Bronchus fibroblast of lung (primary cell): ENCODE results near the gene UCN. TPM values are rescaled to one million over a fixed set of nuclear protein-coding genes. Genes with fewer than 3 reads are reported as not detected.

ENCODE experiments used
- total RNA-seq: library from RNA; depleted of rRNA; stranded (reverse); fragments of >200 nt; gene quantifications from 2 replicates; pipeline ENCODE4 v1.2.3, GENCODE V29; 2015

The UCN gene, protein sequence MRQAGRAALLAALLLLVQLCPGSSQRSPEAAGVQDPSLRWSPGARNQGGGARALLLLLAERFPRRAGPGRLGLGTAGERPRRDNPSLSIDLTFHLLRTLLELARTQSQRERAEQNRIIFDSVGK
- total RNA-seq = 0.15 and 0.84 TPM in 2 replicates

DNA sequence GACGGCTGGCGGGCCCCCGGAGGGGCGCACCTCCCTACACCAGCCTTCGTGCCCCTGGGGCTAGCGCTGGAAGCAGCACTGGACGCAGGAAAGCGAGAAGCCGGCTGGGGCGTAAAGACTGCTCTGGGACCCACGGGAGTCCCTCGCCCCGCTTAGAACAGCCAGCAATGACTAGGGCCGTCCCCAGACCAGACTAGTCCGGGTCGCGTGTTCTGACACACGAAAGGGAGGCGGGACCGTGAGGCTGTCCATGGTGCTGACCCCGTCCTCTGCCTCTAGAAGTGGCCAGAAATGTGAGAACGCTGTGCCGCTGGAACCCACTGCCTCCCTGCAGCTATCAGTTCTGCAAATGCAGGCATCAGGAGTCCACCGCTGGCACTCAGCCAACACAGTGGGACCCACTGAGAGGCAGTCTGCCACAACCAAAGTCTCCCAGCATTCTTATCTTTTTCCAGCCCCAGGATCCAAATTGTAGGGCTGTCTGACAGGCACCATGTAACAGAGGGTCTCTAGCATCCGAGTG, at the start of gene UCN:
Gene UCN, minus strand, starts transcription at position 87 of the 523 bp plus-strand sequence. CDS start 550 bp downstream, outside the sequence.

DNA sequence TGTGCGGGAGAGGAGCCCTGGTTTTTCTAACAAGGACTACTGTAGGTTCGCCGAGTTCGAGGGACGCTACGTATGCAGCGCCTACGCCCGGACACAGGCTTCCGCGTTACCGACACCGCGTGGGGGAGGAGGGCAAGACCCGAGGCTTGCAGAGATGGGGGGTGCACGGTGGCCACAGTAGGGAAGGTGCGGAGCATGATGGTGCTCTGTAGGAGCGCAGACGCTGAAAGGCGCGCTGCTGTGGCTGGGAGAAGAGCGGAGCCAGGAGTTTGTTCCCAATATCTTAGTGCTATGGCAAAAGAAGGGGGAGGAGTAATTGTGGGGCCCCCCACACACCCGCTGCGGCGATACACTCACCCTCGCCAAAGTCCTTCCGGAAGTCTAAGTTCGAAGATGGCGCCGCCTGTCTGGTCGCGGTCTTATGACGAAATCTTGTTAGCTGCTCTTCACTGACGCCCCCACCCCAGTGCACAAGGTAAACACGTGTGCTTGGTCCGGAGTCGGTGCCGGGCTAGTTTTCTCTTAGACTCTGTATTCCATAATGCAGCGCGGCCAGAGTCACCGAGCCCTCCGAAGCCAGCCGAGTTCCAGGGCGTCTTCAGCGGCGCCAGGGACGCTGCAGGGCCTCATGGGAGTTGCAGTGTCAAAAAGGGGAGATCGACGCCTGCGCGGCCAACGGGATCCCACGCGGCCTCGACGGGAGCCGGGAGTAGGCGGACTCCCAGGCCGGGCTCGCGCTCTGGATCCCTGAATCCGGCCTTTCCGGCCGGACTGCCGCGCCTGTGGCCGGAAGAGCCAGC, 48.3 kb upstream of the UCN start, which contains the start of gene GTF3C2:
Gene GTF3C2, minus strand, starts transcription at position 383 of the 800 bp plus-strand sequence. CDS start 13,210 bp downstream, outside the sequence.

GRCh38 chr2:27322766-27323595, 14.7 kb upstream of the UCN start, which contains the start of gene MPV17:
Gene MPV17 (minus strand): TSS chr2:27323097. CDS start chr2:27322517, 580 bp downstream.

DNA sequence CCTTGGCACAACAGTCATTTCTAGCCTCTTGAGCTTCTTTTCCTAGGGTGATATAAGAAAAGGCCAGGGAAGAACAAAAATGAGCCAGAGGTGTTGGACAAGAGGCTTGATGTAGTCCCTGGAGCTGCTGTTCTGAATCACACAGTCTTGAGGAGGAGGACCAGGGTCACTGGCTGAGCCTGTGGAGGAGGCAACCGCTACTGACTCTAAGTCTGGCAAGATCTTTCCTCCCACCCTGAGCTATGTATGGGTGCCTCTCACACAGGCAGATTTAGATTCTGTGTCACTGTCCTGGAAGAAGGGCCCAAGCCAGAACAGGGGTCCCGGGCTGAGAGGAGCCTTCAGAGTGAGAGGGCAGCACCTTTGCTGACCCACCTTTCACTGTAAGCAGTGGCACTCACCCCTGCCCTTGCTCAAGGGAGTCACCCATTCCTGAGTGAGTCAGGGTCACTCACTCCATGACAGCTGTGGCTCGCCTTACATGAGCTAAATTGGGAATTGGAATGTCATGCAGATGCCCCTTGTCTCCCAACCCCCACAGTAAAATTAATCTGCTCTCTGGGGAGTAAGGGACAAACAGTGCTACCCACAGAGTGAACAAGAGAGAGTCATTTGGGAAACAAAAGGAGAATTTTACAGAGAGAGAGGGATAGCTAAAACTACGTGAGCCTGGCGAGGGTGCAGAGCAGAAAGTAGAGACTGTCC, 26.2 kb downstream of the UCN start, which contains the start of gene TRIM54:
Gene TRIM54, plus strand, starts transcription at position 575 of the 705 bp plus-strand sequence. CDS start 303 bp downstream, outside the sequence.

GRCh38 chr2:27275211-27276150, 32.8 kb downstream of the UCN start, which contains the start of gene DNAJC5G:
Gene DNAJC5G (plus strand): TSS chr2:27275433. CDS start chr2:27276729, 1,296 bp downstream.

DNA sequence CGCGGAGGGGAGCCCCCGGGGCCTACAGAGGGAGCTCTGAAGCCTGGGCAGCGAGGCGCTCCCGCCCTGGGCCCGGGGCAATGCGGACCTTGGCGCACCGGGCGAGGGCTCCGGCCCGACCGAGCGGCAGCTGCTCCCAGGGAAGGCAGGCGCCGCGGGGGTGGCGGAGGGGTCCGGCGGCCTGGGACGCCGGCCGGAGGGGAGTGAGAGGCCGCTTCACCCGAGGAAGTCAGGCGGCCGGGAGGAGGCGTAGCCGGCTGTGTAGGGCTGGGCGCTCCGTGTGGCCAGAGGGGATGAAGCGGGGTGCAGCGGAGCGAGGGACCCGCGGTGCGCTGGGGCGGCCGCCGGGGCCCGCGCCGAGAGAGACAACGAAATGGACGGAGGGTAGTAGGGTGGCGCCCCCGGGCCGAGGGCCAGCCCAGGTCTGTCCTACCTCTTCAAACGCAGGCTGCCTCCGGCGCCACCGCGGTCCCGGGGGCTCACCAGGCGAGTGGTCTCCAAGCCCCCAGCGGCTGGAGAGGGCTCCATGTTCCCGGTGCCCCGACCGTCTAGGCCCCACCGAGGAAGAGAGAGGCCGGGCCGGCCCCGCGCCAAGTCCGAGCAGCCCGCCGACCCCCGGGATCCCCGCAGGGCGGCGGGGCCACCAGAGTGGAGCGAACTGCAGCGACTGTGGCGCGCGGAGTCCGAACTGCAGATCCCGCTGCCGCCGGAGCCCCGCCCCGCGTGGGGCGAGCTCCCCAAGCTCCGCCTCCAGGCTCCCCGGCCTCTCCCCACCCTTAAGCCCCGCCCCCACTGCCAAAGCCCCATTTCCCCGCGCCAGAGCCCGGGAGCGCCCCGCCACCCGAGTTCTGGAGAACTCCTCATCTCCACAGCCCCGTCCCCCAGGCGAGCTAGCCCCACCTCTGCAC, 45.6 kb downstream of the UCN start, which contains the start of gene SLC30A3:
Gene SLC30A3, minus strand, starts transcription at position 669 of the 908 bp plus-strand sequence. Its CDS starts 141 bp downstream, at position 528.

Other genes starting within 250 kb of the UCN start
- 475 and 505 TPM in 2 replicates for gene OST4, start 236.8 kb downstream of the UCN start, total RNA-seq
- 188 and 191 TPM in 2 replicates for gene EMILIN1, start 229.8 kb downstream of the UCN start, total RNA-seq
- gene KHK, start 221.7 kb downstream of the UCN start, total RNA-seq = 3.2 and 3.6 TPM in 2 replicates
- gene CGREF1, start 189.3 kb downstream of the UCN start, total RNA-seq = 1.5 and 2.2 TPM in 2 replicates
- not detected in 2 replicates for gene ABHD1, start 184.6 kb downstream of the UCN start, total RNA-seq
- 57.3 and 57.7 TPM in 2 replicates for gene PREB, start 173.8 kb downstream of the UCN start, total RNA-seq
- not detected in 2 replicates for gene PRR30, start 169.0 kb downstream of the UCN start, total RNA-seq
- gene TCF23, start 159.4 kb downstream of the UCN start, total RNA-seq = not detected in 2 replicates
- gene ATRAID, start 96.4 kb downstream of the UCN start, total RNA-seq = 224 and 227 TPM in 2 replicates
- gene SLC5A6, start 96.2 kb downstream of the UCN start, total RNA-seq = 27.1 and 28.2 TPM in 2 replicates
- 58.7 and 59.6 TPM in 2 replicates for gene CAD, start 91.1 kb downstream of the UCN start, total RNA-seq
- gene SLC30A3, start 45.4 kb downstream of the UCN start, total RNA-seq = 0.15 and 0.34 TPM in 2 replicates
- gene DNAJC5G, start 33.0 kb downstream of the UCN start, total RNA-seq = not detected in 2 replicates
- gene TRIM54, start 26.0 kb downstream of the UCN start, total RNA-seq = 0.17 TPM in 1 of 2 replicates, not detected in the other
- gene MPV17, start 14.7 kb upstream of the UCN start, total RNA-seq = 115 and 122 TPM in 2 replicates
- 36.0 and 37.2 TPM in 2 replicates for gene GTF3C2, start 48.3 kb upstream of the UCN start, total RNA-seq
- gene EIF2B4, start 61.9 kb upstream of the UCN start, total RNA-seq = 37.5 and 39.2 TPM in 2 replicates
- 148 and 149 TPM in 2 replicates for gene SNX17, start 62.2 kb upstream of the UCN start, total RNA-seq
- 5.8 and 9.1 TPM in 2 replicates for gene ZNF513, start 72.3 kb upstream of the UCN start, total RNA-seq
- gene PPM1G, start 101.1 kb upstream of the UCN start, total RNA-seq = 109 and 110 TPM in 2 replicates
- gene NRBP1, start 120.2 kb upstream of the UCN start, total RNA-seq = 69.1 and 74.8 TPM in 2 replicates
- gene KRTCAP3, start 133.9 kb upstream of the UCN start, total RNA-seq = 0.15 TPM in 1 of 2 replicates, not detected in the other
- 18.1 and 20.0 TPM in 2 replicates for gene IFT172, start 181.3 kb upstream of the UCN start, total RNA-seq
- gene FNDC4, start 186.8 kb upstream of the UCN start, total RNA-seq = 9.8 and 15.1 TPM in 2 replicates
- 0.30 and 0.34 TPM in 2 replicates for gene GCKR, start 188.4 kb upstream of the UCN start, total RNA-seq